Trophoblast cell (in vitro differentiated cells and primary cell): ENCODE data around the gene GNAS.

Experiments
- DNase-seq, 2 donors: peaks; one replicate each; pipeline ENCODE4 v3.0.0-alpha.2; 2016
- H2AFZ ChIP-seq: 2 replicates; pipeline ENCODE4 v1.6.1; 2013; ENCODE audit warnings: low read length, moderate library complexity, mild to moderate bottlenecking; ENCODE audit not compliant: insufficient read depth, poor library complexity
- H2AK5ac ChIP-seq: 2 replicates; pipeline ENCODE4 v1.6.1; 2013; ENCODE audit warnings: mild to moderate bottlenecking, low read length
- H2BK120ac ChIP-seq: 2 replicates; pipeline ENCODE4 v1.6.1; 2013; ENCODE audit warnings: low read length, mild to moderate bottlenecking, moderate library complexity; ENCODE audit not compliant: insufficient read depth, poor library complexity
- H2BK12ac ChIP-seq: 2 replicates; pipeline ENCODE4 v1.6.1; 2013; ENCODE audit warnings: mild to moderate bottlenecking, low read length, moderate library complexity
- H2BK5ac ChIP-seq: 2 replicates; pipeline ENCODE4 v1.6.1; 2013; ENCODE audit warnings: low read length, low read depth, moderate library complexity, mild to moderate bottlenecking; ENCODE audit not compliant: poor library complexity
- H3K14ac ChIP-seq: 2 replicates; pipeline ENCODE4 v1.6.1; 2013; ENCODE audit warnings: mild to moderate bottlenecking, low read length
- H3K18ac ChIP-seq: 2 replicates; pipeline ENCODE4 v1.6.1; 2013; ENCODE audit warnings: mild to moderate bottlenecking, low read length
- H3K23ac ChIP-seq: 2 replicates; pipeline ENCODE4 v1.6.1; 2013; ENCODE audit warnings: low read length
- H3K27ac ChIP-seq: 2 replicates; pipeline ENCODE4 v1.5.1; 2013; ENCODE audit warnings: low read depth, mild to moderate bottlenecking, inconsistent platforms, low read length, moderate library complexity
- H3K27me3 ChIP-seq: 2 replicates; pipeline ENCODE4 v1.6.1; 2013; ENCODE audit warnings: inconsistent platforms, mild to moderate bottlenecking, low read length, moderate library complexity; ENCODE audit not compliant: insufficient read depth
- H3K36me3 ChIP-seq, 2 experiments: 1 replicate in 1 of 2; 2 replicates in 1 of 2; pipeline ENCODE4 v1.6.1; 2013; ENCODE audit warnings: low read length in 2 of 2, mild to moderate bottlenecking in 2 of 2, moderate library complexity in 1 of 2; ENCODE audit not compliant: insufficient read depth in 2 of 2, control insufficient read depth in 1 of 2
- H3K4ac ChIP-seq: 2 replicates; pipeline ENCODE4 v1.6.1; 2013; ENCODE audit warnings: low read depth, mild to moderate bottlenecking, low read length, moderate library complexity
- H3K4me1 ChIP-seq, 2 experiments: 1 replicate in 1 of 2; 2 replicates in 1 of 2; pipeline ENCODE4 v1.6.1; 2013; ENCODE audit warnings: low read length in 2 of 2, mild to moderate bottlenecking in 2 of 2, moderate library complexity in 1 of 2; ENCODE audit not compliant: insufficient read depth in 2 of 2, control insufficient read depth in 1 of 2
- H3K4me2 ChIP-seq: 2 replicates; pipeline ENCODE4 v1.6.1; 2013; ENCODE audit warnings: inconsistent platforms, mild to moderate bottlenecking, low read length, moderate library complexity
- H3K4me3 ChIP-seq: 2 replicates; pipeline ENCODE4 v1.5.1; 2013; ENCODE audit warnings: mild to moderate bottlenecking, low read depth, low read length, inconsistent platforms
- H3K79me1 ChIP-seq: one replicate; pipeline ENCODE4 v1.6.1; 2013; ENCODE audit warnings: low read length
- H3K79me2 ChIP-seq: 2 replicates; pipeline ENCODE4 v1.6.1; 2013; ENCODE audit warnings: low read length, mild to moderate bottlenecking; ENCODE audit not compliant: control insufficient read depth, insufficient read depth, poor library complexity
- H3K9ac ChIP-seq: 2 replicates; pipeline ENCODE4 v1.6.1; 2013; ENCODE audit warnings: mild to moderate bottlenecking, low read length
- H3K9me3 ChIP-seq: 2 replicates; pipeline ENCODE4 v1.6.1; 2013; ENCODE audit warnings: low read depth, mild to moderate bottlenecking, control low read depth, inconsistent platforms, low read length; ENCODE audit not compliant: insufficient read depth
- H4K12ac ChIP-seq: 2 replicates; pipeline ENCODE4 v1.6.1; 2013; ENCODE audit warnings: low read depth, mild to moderate bottlenecking, low read length, moderate library complexity
- H4K8ac ChIP-seq: 2 replicates; pipeline ENCODE4 v1.6.1; 2013; ENCODE audit warnings: low read depth, mild to moderate bottlenecking, low read length, moderate library complexity
- H4K91ac ChIP-seq: one replicate; pipeline ENCODE4 v1.6.1; 2013; ENCODE audit warnings: low read depth, mild to moderate bottlenecking, low read length, moderate library complexity
- WGBS: extraction: QIAGEN DNeasy Blood & Tissue Kit; methylation state at CpG from one replicate; pipeline ENCODE4 v1.1.7; 2013; ENCODE audit warnings: missing lambda C conversion rate; ENCODE audit not compliant: insufficient read length, insufficient coverage; ENCODE audit errors: extremely low coverage; 5-methylcytosine and 5-hydroxymethylcytosine counted together

Gene GNAS

DNA sequence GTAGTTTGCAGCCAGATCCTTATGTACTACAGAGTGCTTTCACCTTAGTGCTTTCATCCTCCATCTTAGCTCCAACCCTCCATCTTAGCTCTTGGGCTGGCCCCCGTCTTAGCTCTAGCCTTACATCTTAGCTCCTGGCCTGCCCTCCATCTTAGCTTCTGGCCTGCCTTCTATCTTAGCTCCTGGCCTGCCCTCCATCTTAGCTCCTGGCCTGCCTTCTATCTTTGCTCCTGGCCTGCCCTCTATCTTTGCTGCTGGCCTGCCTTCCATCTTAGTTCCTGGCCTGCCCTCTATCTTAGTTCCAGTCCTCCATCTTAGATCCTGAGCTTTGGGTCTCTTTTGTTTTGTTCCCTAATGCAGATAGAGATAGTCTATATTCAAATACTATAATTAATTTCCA is 22.0 kb downstream of the GNAS start:
- no peaks in the 10 kb centered on the region for H3K36me3 ChIP-seq
- H2BK120ac ChIP-seq, result no peak overlapping the region
- no peak overlapping the region for H2AK5ac ChIP-seq
- no peak overlapping the region for H3K9ac ChIP-seq
- H3K79me2 ChIP-seq, result no peaks in the 10 kb centered on the region
- no peak overlapping the region for H3K14ac ChIP-seq
- H3K23ac ChIP-seq, result no peak overlapping the region
- H3K4me1 ChIP-seq, result peaks cover 0 to 2% of the 10 kb centered on the region in 2 experiments
- no peaks in the 10 kb centered on the region for H3K27me3 ChIP-seq
- no peak overlapping the region for H3K27ac ChIP-seq
- H2BK12ac ChIP-seq, result no peak overlapping the region
- no peak overlapping the region for H4K12ac ChIP-seq
- peaks cover 2% of the 10 kb centered on the region for H3K9me3 ChIP-seq
- no peak overlapping the region for H2BK5ac ChIP-seq
- no peak overlapping the region for H4K8ac ChIP-seq
- no peak overlapping the region for H3K4me3 ChIP-seq
- H3K4ac ChIP-seq, result no peak overlapping the region
- no peak overlapping the region for H3K18ac ChIP-seq
- H2AFZ ChIP-seq, result no peak overlapping the region
- DNase-seq, result no peak
- no peak overlapping the region for H3K4me2 ChIP-seq
- no peak overlapping the region for H4K91ac ChIP-seq
- no CpG with 5 or more reads among the region's 1 CpG for WGBS
- no peaks in the 10 kb centered on the region for H3K79me1 ChIP-seq

DNA sequence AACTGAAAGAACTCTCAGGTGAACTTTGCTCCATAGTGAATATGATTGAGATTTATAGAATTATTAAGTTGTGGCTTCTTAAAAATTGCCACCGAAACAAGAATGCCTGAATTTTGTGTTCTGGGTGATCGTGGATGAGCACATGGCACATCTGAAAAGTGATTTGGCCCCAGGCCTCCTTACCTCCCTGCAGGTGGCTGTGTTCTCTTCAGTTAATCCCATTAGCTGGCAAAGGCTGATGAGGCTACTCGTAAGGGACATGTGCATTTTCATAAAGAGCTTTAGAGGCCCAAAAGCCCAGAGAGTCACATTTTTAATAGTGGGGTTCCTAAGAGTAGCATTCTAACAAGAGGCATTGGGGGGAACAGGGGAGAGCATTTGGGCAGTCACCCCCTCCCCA is 22.6 kb downstream of the GNAS start:
- Histone ChIP-seq H2BK5ac (no peak overlapping the region), H3K9me3 (peaks cover 2% of the 10 kb centered on the region), H2BK120ac (no peak overlapping the region), H4K91ac (no peak overlapping the region), H2AK5ac (no peak overlapping the region), H3K4me3 (no peak overlapping the region), H3K36me3 (no peaks in the 10 kb centered on the region), H3K27ac (no peak overlapping the region), H3K14ac (no peak overlapping the region), H3K79me1 (no peaks in the 10 kb centered on the region), H3K23ac (no peak overlapping the region), H3K79me2 (no peaks in the 10 kb centered on the region), H4K8ac (no peak overlapping the region), H3K4me1 (peaks cover 0 to 2% of the 10 kb centered on the region in 2 experiments), H2BK12ac (no peak overlapping the region), H3K4me2 (no peak overlapping the region), H2AFZ (no peak overlapping the region), H3K9ac (no peak overlapping the region), H3K27me3 (no peaks in the 10 kb centered on the region), H4K12ac (no peak overlapping the region), H3K18ac (no peak overlapping the region), H3K4ac (no peak overlapping the region)
- no peak for DNase-seq
- no CpG with 5 or more reads among the region's 3 CpGs for WGBS

DNA sequence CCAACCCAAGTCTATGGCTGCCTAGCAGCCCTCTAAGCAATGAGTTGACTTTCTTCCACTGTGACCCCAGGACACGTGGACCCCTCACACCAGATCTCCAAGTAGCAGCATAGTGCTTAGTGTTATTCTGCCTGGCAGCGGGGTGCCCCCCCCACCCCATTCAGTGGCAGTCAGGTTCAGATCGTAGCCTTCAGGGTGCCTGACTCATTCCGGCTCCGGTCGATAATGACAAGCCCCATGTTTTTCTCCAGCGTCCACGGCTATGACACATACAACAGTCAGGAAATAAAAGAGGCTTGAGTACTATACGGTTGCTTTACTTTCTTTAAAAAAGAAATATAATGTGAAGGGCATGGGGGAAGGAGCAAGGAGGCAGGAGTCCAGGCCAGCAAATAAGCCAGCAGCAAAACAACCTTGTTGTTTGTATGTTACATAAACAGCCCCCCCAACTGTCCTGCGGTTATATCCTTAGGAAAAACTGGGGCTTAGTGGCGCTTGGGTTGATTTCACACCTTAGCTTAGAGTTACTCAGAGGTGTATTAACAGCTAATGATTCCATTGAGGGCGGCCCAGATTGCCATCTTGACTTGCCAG is 23.1 kb downstream of the GNAS start:
- H3K4me1 ChIP-seq, result peaks cover 0 to 2% of the 10 kb centered on the region in 2 experiments
- no peak overlapping the region for H3K4me2 ChIP-seq
- no peak overlapping the region for H4K91ac ChIP-seq
- H3K23ac ChIP-seq, result no peak overlapping the region
- no peaks in the 10 kb centered on the region for H3K36me3 ChIP-seq
- no peak overlapping the region for H3K14ac ChIP-seq
- H3K4ac ChIP-seq, result no peak overlapping the region
- H2AK5ac ChIP-seq, result no peak overlapping the region
- H2BK120ac ChIP-seq, result no peak overlapping the region
- H3K79me1 ChIP-seq, result no peaks in the 10 kb centered on the region
- H4K12ac ChIP-seq, result no peak overlapping the region
- no CpG with 5 or more reads among the region's 12 CpGs for WGBS
- H3K18ac ChIP-seq, result no peak overlapping the region
- H2BK12ac ChIP-seq, result no peak overlapping the region
- H3K27ac ChIP-seq, result no peak overlapping the region
- peaks cover 2% of the 10 kb centered on the region for H3K9me3 ChIP-seq
- no peak overlapping the region for H3K9ac ChIP-seq
- no peak overlapping the region for H2BK5ac ChIP-seq
- no peaks in the 10 kb centered on the region for H3K27me3 ChIP-seq
- no peak for DNase-seq
- H3K79me2 ChIP-seq, result no peaks in the 10 kb centered on the region
- H4K8ac ChIP-seq, result no peak overlapping the region
- no peak overlapping the region for H3K4me3 ChIP-seq
- H2AFZ ChIP-seq, result no peak overlapping the region

DNA sequence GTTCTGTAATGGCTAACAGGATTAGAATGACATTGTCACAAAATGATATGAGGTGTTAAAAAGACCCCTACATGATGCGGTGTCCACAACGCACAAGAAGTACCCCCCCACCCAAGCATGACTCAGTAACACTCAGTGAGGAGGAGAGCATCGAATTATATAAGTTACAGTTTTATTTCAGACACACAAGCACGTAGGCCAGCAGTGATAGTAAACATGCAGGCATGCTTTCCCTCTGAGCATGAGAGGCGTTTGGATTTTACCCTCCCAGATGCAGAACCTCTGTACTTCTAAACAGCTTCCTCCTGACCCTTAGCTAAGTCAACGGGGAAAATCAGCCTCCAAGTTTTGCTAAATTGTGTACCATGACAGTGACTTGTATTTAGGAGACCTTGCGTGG is 23.9 kb downstream of the GNAS start:
- no peak overlapping the region for H3K27ac ChIP-seq
- H2AK5ac ChIP-seq, result no peak overlapping the region
- H3K9ac ChIP-seq, result no peak overlapping the region
- H2BK120ac ChIP-seq, result no peak overlapping the region
- no peaks in the 10 kb centered on the region for H3K36me3 ChIP-seq
- H3K4me2 ChIP-seq, result no peak overlapping the region
- H3K9me3 ChIP-seq, result peaks cover 2% of the 10 kb centered on the region
- no peak overlapping the region for H3K4me3 ChIP-seq
- no peak for DNase-seq
- no peak overlapping the region for H2AFZ ChIP-seq
- H4K8ac ChIP-seq, result no peak overlapping the region
- H3K14ac ChIP-seq, result no peak overlapping the region
- no peaks in the 10 kb centered on the region for H3K79me1 ChIP-seq
- no peak overlapping the region for H3K4ac ChIP-seq
- no peaks in the 10 kb centered on the region for H3K79me2 ChIP-seq
- no peak overlapping the region for H4K91ac ChIP-seq
- no peak overlapping the region for H2BK12ac ChIP-seq
- no peaks in the 10 kb centered on the region for H3K27me3 ChIP-seq
- H3K4me1 ChIP-seq, result peaks cover 0 to 4% of the 10 kb centered on the region in 2 experiments
- H4K12ac ChIP-seq, result no peak overlapping the region
- H2BK5ac ChIP-seq, result no peak overlapping the region
- H3K23ac ChIP-seq, result no peak overlapping the region
- no CpG with 5 or more reads among the region's 7 CpGs for WGBS
- no peak overlapping the region for H3K18ac ChIP-seq
